COLO829 (cell line): ENCODE results near the gene ADM.

Experiments
- DNase-seq: peaks from one replicate; pipeline ENCODE4 v3.0.0; 2012; ENCODE audit warnings: low spot score

Gene ADM

DNA sequence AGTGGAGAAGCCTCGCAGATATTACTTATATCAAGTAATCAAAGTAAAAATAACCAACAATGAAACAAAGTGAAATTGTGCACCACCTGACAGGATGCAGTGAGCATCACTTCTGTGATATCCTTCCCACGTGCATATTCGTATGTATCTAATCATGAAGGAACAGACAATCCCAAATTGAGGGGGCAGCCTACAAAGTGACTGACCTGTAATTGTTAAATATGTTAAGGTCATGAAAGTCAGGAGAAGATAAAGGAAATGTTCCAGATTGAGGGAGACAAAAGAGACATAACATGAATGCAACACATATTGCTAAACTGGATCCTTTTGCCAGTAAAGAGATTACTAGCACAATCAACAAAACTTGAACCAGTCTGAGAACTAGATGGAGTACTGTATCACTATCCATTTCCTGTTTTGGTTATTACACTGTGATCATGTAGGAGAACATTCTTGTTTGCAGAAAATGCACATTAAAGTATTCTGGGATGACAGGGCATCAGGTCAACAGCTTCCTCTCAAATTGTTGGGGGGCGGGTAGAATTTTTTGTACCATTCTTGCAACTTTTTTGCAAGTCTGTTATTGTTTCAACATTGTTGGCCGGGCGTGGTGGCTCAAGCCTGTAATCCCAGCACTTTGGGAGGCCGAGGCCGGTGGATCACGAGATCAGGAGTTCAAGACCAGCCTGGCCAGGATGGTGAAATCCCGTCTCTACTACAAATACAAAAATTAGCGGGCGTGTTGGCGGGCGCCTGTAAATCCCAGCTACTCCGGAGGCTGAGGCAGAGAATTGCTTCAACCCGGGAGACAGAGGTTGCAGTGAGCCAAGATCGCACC, 12.9 kb upstream of the ADM start:
- DNase-seq = no peak

- peak; percentile 81 for DNase-seq
Measured at GRCh38 chr11:10293423-10294289, 11.2 kb upstream of the ADM start, which contains the start of gene SBF2. TSS of gene SBF2 (minus strand) at chr11:10294219. CDS start at chr11:10294069, 150 bp downstream.

- peak; percentile 44 for DNase-seq
Measured at GRCh38 chr11:10294290-10294953, 10.5 kb upstream of the ADM start.

GRCh38 chr11:10295064-10295901, 9.6 kb upstream of the ADM start:
- no peak for DNase-seq

DNA sequence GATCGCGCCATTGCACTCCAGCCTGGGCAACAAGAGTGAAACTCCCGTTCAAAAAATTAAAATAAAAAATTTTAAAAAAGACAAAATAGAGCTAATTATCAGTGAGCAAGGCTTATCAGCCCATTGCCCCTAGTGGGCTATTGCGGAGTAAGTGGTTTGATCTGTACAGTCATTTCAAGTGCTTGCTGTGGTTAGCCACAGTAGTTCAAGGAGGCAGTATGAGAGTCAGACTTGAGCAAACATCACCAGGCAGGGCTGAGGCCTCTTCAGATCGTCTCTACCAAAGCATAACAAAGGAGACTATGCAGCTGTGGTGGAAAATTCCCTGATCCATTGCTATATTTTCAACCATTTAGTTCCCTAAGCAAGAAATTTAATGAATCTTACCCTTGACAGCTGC, 6.5 kb upstream of the ADM start:
- DNase-seq = no peak

GRCh38 chr11:10301656-10302358, 3.1 kb upstream of the ADM start:
- no peak for DNase-seq

DNA sequence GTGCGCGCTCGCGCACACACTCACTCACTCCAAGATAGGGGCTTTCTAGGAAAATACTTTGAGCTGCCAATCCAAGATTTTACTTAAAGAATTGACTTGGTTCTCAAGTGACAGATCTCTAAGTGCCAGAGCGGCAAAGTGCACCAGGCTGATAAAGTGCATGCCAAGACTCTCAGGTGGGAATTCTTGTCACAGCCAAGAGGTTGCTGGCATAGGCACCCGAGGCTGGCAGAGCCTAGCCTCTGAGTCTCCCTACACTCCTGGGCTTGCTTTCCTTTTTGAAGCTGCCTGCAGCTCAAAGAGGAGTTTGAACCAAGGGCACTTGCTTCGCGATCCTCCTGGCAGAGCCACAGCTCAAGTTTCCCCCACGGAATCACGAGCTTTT, 2.5 kb upstream of the ADM start:
- no peak for DNase-seq

GRCh38 chr11:10302744-10303557, 1.9 kb upstream of the ADM start:
- no peak for DNase-seq

DNA sequence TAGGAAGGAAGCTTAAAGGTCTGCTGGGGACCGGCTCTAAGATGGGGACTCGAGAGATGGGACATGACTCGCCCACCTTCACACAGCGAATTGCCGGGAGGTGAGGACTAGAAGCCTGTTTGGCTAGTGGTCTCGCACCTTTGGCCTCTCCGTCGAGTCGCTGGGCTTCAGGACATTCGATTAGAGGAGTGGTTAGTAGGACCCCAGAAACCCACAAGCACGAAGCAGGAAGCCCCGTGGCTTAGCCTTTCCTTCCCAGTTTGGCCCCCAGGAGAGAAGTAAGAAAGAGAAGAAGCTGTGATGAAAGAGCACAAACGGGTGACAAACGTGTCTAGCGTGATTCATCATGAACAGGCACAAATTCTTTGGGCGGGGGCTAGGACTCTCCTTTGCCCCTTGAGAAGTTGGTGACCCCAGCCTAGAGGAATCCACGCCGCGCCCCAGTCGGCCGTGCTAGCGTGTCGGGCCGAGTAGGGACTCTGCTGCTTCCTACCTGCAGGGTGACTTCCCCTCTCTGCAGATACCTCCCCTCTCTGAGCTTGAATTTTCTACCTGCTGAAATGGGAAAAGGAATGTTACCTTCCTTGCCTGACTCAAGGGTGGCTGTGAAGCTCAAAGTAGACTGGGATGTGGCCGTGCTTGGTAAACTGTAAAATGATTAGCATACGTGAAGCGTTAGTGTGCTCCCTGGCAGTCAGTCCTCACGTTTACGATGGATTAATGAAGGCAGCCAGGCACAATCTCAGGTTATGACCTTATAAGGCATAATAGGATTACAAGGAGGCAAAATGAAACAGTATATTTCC, 1.1 kb upstream of the ADM start:
- no peak for DNase-seq

DNA sequence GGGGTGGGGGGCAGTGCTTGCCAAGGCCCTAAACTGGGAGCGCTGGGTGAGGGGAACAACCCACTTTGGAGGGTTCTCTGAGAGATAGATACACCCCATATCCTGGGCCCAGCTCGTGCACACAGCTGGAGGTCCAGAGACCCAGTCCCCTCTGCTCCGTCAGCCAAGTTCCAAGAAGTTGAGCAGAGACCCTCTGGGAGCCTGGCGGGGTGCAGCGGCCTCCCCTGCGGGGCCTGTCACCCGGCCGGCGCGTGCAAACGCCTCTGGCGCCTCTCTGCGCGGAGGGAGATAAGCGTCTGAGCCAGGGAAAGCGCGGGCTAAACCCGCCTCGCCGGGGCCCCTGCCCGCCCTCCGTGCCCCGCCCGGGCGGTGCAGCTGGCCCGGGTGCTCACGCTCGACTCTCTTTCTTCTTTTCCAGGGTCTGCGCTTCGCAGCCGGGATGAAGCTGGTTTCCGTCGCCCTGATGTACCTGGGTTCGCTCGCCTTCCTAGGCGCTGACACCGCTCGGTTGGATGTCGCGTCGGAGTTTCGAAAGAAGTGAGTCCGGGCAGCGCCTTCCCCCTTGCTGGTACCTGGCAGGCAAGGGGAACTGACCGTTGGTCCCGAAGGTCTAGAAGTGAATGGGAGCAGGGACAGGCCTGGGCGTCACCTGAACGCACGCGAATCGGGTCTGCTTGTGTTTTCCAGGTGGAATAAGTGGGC, 540 bp downstream of the ADM start:
- no peak for DNase-seq

DNA sequence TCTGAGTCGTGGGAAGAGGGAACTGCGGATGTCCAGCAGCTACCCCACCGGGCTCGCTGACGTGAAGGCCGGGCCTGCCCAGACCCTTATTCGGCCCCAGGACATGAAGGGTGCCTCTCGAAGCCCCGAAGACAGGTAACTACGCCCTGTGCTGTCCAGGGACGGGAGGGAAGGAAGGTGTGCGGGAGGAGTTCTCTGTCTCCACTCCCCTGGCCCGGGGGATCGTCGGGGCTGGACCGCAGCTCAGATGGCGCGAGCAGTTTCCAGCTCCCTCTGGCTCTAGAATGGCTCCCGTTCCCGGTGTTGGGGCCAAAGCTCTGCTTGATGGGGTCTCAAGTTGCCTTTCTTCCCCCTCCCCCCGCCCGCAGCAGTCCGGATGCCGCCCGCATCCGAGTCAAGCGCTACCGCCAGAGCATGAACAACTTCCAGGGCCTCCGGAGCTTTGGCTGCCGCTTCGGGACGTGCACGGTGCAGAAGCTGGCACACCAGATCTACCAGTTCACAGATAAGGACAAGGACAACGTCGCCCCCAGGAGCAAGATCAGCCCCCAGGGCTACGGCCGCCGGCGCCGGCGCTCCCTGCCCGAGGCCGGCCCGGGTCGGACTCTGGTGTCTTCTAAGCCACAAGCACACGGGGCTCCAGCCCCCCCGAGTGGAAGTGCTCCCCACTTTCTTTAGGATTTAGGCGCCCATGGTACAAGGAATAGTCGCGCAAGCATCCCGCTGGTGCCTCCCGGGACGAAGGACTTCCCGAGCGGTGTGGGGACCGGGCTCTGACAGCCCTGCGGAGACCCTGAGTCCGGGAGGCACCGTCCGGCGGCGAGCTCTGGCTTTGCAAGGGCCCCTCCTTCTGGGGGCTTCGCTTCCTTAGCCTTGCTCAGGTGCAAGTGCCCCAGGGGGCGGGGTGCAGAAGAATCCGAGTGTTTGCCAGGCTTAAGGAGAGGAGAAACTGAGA, 1.4 kb downstream of the ADM start:
- DNase-seq = no peak

GRCh38 chr11:10307022-10307399, 2.1 kb downstream of the ADM start:
- no peak for DNase-seq

GRCh38 chr11:10307400-10308200, 2.7 kb downstream of the ADM start:
- peak; percentile 77 for DNase-seq

GRCh38 chr11:10308201-10308954, 3.5 kb downstream of the ADM start:
- DNase-seq = no peak

GRCh38 chr11:10309163-10310093, 4.6 kb downstream of the ADM start:
- DNase-seq = peak; percentile 53
